Suprapubic skin (tissue), 4 donors: ENCODE data around the gene DENND6B.

Experiments used
- POLR2A ChIP-seq, 2 donors: fragments of 450-650 bp; IDR thresholded peaks; one replicate each; pipeline ENCODE4 v1.6.1; 2017; ENCODE audit warnings: antibody characterized with exemption in 2 of 2, mild to moderate bottlenecking in 2 of 2, moderate library complexity in 2 of 2
- POLR2AphosphoS5 ChIP-seq, 3 donors: sonication (generic); formaldehyde crosslinking; IDR thresholded peaks; one replicate each; pipeline ENCODE4 v1.6.1; 2017; ENCODE audit warnings: antibody characterized with exemption in 3 of 3
- TF ChIP-seq, protein P1 (sequence below), 2 donors: fragments of 200-600 bp in 1 of 2; fragments of 450-650 bp in 1 of 2; sonication (generic) in 1 of 2; IDR thresholded peaks; one replicate each; pipeline ENCODE4 v1.5.1; 2016 to 2019; ENCODE audit warnings: antibody characterized with exemption in 2 of 2, mild to moderate bottlenecking in 1 of 2, moderate library complexity in 1 of 2

DNA sequence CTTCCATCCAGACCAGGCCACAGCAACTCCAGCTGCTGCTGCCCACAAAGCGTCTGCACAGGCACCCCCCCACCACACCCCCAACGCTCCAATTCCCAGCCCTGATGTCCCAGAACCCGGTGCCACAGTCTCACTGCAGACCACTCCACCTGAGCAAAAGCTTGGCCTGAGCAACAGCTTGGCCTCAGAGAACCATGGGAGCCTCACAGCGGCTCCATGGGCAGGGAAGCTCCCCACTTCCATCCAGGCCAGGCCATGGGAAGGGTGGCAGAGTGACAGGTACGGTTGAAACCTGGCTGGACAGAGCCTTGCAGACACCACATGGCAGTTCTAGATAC is 32.5 kb downstream of the DENND6B start:
- TF ChIP-seq, protein P1, sequence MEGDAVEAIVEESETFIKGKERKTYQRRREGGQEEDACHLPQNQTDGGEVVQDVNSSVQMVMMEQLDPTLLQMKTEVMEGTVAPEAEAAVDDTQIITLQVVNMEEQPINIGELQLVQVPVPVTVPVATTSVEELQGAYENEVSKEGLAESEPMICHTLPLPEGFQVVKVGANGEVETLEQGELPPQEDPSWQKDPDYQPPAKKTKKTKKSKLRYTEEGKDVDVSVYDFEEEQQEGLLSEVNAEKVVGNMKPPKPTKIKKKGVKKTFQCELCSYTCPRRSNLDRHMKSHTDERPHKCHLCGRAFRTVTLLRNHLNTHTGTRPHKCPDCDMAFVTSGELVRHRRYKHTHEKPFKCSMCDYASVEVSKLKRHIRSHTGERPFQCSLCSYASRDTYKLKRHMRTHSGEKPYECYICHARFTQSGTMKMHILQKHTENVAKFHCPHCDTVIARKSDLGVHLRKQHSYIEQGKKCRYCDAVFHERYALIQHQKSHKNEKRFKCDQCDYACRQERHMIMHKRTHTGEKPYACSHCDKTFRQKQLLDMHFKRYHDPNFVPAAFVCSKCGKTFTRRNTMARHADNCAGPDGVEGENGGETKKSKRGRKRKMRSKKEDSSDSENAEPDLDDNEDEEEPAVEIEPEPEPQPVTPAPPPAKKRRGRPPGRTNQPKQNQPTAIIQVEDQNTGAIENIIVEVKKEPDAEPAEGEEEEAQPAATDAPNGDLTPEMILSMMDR (IDR thresholded peaks at IDR 0.05): no peak
- TF ChIP-seq POLR2A (IDR thresholded peaks at IDR 0.05) (no peak), POLR2AphosphoS5 (IDR thresholded peaks at IDR 0.05) (no peak)
